NOMO-1 (cell line): ENCODE measurements around the gene CNOT10.
A peak's percentile ranks its signal among the peaks of the same experiment; 100 is the strongest.
"Not testable (repeated sequence)": the region's sequence is repeated elsewhere in the genome, so short reads cannot be mapped to it uniquely, and the experiment has no call there.

Source experiments
- DNase-seq, 2 experiments: peaks; one replicate each; lab custom pipeline; 2025; ENCODE audit not compliant: unreplicated experiment in 2 of 2; lab: John Stamatoyannopoulos, UW

Gene CNOT10

DNA sequence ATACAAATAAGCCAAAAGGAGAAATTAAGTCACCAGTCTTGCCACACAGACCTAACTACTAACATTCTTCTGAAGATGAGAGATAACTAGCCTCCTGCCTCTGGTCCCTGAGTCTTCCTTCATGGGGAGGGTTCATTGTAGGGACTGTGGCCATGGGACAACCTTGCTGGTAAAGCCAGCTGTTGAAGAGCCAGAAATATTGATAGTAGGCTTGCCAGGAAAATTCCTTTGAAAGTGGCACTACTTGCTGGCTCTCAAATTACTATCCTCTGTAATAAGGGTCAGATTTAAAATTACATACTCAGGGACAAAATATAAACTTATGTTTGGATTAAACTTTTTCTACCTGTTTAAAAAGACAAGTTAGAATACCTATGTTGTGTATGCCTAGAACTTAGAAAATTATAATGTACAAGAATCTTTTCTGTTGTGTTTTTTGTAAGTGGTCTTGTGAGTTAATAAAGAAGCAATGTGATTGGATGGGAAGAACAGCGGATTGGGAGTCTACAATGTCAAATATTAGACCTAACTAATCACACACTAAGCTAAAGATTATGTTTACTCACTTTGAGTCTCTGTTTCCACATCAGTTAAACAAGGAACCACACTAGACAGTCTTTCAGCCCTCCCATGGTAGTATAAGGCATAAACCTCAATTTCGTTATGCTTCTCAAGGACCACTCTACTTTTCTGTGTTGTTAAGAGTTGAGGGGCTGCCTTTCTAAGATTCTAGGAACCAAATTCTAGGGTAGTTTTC, 72.8 kb downstream of the CNOT10 start:
- peak in 1 of 2 experiments; percentile 75 for DNase-seq

DNA sequence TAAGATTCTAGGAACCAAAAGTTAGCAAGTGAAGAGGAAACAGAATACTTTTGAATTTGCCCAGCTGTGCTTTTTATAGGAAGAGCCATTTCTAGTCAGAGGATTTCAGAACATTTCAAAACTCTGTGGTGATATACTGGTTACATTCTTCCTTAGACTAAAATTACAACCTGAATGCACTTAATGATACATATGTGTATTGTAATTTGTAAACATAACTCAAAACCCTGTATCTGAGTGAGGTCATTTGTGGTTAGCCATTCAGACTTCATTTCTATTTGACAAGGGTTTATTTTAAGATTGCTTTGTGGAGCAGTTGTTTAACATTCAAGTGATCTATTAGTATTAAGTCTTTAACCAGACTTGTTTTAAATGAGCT, 73.4 kb downstream of the CNOT10 start:
- peak in 1 of 2 experiments; percentile 75 for DNase-seq

DNA sequence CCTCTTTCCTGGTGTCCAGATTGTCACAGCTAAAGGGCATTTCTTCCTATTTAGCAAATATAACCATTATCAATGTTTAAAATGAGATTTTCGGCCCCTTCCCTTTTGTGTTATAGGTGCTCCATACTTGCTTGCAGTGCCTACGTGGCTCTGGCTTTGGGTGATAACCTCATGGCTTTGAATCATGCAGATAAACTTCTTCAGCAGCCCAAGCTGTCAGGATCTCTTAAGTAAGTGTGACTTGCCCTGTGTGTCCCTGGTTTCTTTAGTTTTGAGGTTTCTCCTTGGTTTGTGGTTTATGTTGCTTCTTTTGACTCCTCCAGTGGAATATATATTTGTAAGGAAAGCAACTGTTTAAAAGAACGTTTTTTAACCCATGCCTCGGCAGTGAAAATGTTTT, 74.4 kb downstream of the CNOT10 start:
- no peak for DNase-seq

DNA sequence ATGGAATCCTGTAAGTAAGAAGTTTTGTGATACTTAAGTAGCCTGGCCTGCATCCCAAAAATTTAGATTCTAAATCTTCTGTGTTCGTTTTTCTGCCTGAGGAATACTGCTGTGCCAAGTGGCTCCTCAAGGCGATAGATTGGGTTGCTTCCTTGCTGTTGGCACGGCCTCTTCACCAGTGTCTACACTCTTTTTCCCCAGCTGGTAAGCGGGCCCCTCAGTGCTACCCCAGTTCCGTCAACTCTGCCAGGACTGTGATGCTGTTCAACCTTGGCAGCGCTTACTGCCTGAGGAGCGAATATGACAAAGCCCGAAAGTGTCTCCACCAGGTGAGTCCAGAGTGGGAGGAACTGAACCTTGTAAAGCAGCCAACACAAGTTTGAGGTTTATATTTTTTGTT, 79.5 kb downstream of the CNOT10 start:
- no peak for DNase-seq

DNA sequence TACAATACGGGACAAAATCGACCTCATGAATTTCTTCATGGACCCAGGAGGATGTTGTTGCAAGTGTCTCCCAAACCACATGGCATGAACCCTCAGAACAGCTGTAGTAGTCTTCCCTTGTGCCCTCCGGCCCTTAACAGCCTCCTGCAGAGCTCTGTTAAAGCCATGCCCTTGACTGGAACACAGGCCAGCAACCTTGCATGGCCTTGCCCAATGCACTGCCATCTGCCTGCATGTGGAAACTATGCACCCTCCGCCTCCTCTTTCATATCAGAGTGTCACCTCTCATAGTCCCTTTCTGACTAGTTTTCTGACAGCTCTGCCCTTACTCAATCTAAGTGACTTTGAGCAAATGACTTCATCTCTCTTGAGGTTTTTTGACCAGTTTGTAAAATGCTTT, 93.4 kb downstream of the CNOT10 start:
- no peak for DNase-seq

DNA sequence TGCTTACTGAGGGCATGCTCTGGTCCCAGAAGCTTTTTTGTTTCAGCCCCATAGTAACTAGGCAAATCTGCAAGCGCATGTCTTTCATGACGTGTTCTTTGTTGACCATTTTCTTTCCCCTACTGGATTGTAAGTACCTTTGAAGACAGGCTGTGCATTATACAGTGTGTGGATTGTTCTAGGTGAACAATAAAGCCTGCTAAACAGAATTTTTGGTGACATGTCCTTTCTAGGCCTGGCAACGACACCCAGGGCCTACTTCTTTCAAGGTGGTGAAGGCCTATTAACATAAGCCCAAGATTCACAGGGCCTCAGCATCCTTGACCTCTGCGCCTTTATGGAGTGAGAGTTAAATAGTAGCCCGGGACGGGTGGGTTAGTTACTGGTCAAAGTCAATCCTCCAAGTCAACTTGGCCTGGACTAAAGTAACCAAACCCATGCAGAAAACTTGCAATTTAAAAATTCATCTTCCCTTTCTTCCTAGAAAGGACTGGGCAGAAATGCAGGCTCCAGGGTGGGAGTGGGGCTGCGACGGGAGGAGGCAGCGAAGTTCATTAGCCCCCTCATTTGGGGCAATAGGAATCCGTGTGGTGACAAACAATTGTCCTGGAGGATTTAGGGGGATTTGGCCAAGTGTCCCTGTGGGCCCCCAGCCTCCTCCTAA, 95.2 kb downstream of the CNOT10 start:
- DNase-seq, result no peak

DNA sequence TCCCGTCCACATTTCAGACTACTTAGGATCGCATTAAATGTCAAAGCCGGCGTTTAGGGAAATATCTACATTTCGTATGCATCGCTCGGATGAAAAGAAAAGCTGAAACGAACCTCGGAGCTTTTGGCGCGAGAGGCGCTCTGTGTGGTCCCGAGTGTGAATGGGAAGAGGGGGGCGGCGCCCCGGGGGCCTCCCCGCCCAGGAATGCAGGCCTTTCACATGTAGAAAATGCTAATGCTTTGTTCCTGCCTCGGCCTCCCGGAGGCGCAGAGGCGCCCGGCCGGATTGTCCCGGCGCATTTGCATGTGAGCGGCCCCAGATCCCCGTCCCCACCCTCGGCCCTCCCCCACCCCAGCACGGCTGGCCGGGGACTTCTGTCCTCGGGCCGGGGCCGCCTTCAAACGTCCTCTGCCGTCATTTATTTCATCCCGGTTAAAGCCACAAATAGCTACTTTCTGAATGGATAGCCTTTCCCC, 95.8 kb downstream of the CNOT10 start:
- no peak for DNase-seq

DNA sequence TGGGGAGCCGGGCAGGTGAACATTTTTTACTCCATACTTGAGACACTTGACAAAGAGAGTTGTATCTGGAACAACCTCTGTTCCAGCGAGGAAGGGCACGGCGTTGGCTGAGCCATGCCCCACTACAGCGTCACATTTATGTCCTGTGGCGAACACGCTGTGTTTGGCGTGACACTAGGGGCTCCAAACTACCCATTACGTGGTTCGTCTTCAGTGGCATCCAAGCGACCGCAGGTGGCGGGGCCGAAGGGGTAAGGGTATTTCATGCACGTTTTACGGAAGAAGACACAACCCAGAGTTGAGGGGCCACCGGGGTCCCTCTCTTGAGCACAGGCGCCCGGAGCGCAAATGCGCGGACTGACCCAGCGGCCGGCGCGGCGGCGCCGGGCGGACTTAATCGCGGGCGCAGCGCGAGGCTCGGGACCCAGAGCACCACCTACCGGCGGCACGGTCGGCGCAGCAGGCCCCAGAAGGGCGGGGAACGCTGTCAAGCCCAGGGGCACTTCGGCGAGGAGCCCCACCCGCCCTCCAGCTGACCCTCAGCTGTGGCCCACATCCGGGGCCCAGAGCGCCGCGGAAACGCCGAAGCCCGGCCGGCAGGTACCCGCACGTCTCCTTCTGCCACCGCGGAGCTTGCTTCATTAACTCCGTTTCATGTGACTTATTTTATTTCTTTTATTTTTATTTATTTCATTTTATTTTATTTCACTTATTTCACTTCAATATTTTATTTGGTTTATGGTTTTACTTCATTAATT, 96.4 kb downstream of the CNOT10 start:
- peak; percentile 68 to 78 for DNase-seq

DNA sequence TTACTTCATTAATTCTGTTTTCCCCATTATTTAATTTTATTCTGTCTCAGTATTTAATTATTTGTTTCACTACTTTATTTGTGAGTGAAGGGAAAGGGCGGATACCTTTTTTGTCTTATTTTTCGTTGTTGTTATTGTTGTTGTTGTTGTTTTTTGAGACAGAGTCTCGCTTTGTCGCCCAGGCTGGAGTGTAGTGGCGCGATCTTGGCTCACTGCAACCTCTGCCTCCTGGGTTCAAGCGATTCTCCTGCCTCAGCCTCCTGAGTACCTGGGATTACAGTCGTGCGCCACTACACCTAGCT, 96.9 kb downstream of the CNOT10 start:
- not testable (repeated sequence) for DNase-seq

DNA sequence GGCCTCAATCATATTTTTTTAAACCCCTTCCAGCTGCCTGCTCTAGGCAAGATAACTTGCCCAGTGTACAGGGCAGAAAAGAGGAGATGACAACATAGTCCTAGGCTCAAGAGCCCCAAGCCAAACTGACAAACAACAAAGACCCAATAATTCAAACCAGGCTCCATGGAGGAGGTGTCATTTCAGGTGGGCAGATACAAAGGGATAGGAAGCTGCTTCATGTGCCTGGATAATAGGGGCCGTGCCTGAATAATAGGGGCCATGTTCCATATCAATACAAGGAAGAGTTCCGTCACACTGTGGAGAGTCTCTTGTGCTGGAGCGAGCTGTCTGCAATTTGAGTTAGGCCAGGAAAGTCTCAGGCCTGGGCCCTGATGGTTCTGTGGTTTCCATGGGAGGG, 97.4 kb downstream of the CNOT10 start:
- DNase-seq, result no peak

DNA sequence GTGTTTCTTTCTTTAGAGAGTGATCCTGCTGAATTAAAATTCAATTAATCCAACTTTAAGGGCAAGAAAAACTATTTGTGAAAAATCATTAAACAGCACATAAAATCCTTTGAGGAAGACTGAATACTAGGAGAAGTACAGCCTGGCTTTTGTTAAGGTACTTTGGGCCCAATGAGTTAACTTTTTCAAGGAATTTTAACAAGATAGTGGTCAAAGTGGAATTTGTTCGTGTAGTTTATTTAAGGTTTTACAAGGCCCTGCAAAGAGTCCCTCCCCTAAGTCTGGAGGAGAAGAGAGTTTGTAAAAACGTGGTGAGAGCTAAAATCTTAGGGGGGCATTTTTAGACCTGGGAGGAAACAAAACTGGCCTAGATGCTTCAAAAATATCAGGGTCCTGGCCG, 106.8 kb downstream of the CNOT10 start:
- DNase-seq, result no peak

DNA sequence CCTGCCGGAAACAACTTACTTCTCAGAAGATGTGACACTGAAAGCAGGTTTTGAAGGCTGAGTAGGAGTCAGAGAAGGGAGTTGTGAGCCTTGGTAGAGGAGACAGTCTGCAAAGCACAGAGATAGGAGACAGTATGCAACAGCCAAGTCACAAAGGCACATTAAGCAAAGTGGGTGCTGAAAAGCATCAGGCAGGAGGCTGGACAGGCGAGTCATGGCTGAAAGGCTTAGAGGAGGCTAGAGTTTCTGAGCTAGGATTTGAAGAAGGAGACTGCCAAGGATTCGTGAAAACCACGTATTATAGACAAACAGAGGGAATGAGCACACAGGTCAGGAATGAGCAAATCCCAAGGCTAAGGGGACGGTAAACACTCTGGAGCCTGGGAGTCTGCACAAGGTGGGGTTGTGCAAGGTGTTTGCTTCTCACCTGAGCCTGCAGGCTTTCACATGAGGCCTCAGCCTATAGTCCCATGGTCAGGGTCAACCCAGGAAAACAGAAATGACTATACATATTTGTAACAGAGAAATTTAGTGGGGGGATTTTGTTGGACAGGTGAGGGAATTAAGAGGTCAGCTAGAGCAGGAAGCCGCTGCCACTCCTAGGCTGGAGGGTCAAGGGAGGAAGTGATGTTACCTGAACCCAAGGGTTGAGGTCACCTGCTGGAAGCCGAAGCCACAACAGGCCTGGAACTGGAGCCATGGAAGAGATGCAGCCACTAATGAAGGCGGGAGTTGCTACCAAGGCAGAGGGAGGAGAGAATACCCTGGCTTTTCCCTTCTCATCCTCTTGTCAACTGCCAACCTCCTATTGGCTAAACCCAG, 109.7 kb downstream of the CNOT10 start:
- DNase-seq, result no peak

DNA sequence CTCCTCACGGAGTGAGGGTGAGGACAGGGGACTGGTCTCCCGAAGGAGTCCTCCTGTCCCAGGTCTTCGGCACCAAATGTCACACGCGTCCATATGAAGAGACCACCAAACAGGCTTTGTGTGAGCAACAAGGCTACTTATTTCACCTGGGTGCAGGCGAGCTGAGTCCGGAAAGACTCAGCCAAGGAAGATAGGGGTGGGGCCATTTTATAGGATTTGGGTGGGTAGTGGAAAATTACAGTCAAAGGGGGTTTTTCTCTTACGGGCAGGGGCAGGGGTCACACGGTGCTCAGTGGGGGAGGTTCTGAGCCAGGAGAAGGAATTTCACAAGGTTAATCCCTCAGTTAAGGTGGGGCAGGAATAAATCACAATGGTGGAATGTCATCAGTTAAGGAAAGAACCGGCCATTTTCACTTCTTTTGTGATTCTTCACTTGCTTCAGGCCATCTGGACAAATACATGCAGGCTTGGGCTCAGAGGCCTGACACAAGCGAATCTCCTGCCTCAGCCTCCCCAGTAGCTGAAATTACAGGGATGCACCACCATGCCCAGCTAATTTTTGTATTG, 111.5 kb downstream of the CNOT10 start:
- DNase-seq, result not testable (repeated sequence)

DNA sequence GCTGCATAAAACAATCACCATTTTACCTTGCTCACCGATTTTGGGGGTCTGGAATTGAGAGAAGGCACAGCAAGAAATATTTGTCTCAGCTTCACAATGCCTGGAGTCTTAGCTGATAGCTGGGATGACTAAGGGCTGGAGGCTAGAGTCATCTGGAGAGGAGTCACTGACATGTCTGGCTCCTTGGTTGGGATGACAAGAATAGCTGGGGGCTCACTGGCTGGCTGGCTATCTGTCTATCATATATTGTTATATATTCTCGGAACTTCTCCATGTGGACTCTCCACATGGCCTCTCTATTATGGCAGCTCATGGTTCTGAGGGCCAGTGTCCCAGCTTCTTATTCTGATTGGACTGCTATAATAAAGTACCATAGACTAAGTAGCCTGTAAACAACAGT, 112.8 kb downstream of the CNOT10 start:
- no peak for DNase-seq

DNA sequence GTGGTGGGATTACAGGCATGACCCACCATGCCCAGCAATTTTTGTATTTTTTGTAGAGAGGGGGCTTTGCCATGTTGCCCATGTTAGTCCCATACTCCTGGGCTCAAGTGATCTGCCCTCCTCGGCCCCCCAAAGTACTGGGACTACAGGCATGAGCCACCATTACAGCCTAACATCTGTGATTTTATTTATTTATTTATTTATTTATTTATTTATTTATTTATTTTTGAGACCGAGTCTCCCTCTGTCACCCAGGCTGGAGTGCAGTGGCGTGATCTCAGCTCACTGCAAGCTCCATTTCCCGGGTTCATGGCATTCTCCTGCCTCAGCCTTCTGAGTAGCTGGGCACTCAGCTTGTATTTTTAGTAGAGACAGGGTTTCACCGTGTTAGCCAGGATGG, 116.5 kb downstream of the CNOT10 start:
- not testable (repeated sequence) for DNase-seq

DNA sequence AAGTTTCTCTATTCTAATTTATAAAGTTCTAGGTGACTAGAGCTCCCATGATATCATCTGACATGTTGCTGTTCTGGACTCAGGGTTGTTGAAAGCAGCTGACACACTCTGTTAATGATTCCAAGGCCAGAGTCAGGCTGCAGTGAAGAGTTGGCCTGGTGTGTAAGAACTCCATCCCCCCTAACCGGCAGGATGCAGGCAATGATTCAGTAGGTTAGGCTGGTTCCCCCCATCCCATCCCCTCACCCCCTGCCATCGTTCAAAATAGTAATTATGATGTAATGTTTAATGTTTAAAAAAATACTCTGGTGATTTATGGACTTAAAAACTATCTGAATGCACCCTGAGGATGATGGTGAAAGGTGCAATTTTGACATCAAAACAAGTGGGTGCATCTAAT, 128.2 kb downstream of the CNOT10 start:
- DNase-seq, result no peak

DNA sequence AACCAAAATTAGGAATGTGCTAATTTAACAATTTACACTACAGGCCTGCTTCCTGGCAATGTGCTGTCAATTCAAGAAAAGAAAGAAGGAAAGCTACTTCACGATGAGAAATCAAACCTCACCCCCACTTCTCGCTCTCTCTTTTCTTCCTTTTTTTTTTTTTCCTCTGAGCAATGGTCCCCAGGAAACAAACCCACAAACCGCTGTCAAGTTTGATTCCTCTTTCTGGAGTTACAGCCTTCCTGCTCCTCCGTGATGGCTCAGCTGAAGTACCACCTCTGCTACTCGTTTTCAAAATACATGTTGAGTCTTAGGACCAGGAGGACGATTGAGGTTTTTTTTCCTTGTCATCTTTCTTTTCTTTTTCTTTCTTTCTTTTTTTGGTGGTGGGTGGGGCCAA, 129.4 kb downstream of the CNOT10 start:
- peak; percentile 74 to 93 for DNase-seq

DNA sequence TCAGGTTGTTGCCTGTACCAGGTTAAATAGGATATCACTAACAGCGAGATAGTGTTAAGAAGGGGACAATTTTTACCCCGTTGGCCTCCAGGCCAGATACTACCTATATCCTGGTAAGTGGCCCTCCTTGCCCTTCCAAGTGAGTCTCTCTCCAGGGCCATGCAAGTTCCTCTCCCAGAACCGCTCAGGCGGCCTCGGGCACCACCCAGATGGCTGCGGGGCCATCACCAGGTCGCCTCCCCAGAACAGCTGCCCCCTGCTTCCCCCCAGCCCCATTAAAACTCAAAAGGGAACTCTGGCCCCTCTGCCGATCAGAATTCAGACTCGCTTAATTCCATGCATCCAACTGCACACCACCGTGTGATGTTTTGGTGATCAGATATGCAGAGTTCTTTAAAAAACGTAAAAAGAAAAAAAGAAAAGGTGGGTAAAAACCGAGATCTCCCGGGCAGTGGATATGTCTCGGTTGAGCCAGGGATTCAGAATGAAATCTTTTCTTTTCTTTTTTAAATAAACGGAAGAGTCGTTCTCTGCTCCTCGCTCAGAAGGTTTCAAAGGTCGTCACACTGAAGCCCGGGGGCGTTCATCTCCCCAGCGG, 131.0 kb downstream of the CNOT10 start:
- no peak for DNase-seq

DNA sequence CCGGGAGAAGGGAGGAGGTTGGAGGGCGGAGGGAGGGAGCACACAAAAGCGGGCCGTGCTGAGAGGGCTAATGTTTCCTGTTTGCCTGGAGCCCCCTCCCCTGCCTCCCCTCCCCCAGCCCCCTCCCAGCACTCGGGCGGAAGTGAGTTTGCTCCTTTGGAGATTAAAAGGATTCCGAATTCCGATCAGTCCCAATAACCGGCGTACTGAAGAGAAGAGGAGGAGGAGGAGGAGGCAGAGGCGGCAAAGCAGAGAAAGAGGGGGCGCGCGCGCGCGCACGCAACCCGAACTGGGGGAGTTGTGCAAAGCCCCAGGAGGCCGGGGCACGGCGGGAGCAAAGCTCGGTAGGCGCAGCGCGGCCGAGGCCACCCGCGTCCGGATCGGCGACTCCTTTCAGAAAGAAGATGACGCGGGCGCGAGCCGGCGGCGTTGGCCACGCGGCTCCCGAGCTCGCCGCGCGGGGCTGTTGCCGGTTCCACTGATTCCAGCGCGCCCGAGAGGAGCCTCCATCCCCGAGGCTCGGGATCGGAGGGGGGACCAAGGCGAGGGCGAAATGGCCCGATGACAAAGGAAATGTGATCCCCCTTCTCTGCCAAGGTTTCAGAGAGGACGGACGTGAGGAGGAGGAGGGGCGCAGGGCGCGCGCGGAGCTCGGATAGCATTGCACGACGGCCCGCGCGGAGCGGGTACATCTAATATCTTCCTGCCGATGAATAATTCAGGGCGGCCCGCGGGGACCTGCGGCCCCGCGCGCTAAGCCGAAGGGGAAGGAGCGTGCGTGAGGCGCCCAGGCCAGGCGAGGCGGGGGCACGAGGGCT, 131.7 kb downstream of the CNOT10 start:
- DNase-seq, result no peak

DNA sequence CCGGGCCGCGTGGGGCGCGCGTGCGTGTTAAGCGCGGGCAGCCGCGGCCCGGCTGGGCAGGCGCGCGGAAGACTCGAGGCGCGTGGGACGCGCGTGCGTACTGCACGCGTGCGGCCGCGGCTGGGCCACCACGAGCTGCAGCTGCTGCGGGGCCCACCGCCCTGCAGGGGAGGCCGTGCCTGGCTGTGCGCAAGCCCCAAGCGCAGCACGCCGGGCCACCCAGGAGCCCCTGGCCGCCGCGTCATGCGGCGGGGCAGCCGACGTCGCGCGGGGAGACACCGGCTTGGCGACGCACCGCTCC, 132.2 kb downstream of the CNOT10 start:
- no peak for DNase-seq
